K562 (cell line): ENCODE data around the gene HEXIM2. TPM values are rescaled to one million over a fixed set of nuclear protein-coding genes. Genes with fewer than 3 reads are reported as not detected.
A peak's percentile ranks its signal among the peaks of the same experiment; 100 is the strongest.

ENCODE experiments used
- CTCF ChIP-seq, 3 experiments: IDR thresholded peaks in 2 of 3; conservative IDR thresholded peaks in 1 of 3; 2 replicates each; pipeline ENCODE4 v1.5.1; 2011 to 2012; ENCODE audit warnings: low read length in 3 of 3, mild to moderate bottlenecking in 3 of 3, control low read depth in 2 of 3, improper control_type of control experiment in 1 of 3, inconsistent platforms in 1 of 3, low read depth in 1 of 3, mixed read lengths in 1 of 3, moderate library complexity in 1 of 3; ENCODE audit not compliant: insufficient read depth in 2 of 3
- KLF1 ChIP-seq: fragments of 450-650 bp; IDR thresholded peaks from 2 replicates; pipeline ENCODE4 v1.6.1; 2016; ENCODE audit warnings: missing genetic modification characterization, missing compliant biosample characterization
- MAFK ChIP-seq: IDR thresholded peaks from 2 replicates; pipeline ENCODE4 v1.6.1; 2011; ENCODE audit warnings: low read length, improper control_type of control experiment
- PBX2 ChIP-seq, 2 experiments: IDR thresholded peaks in 1 of 2; conservative IDR thresholded peaks in 1 of 2; 2 replicates each; pipeline ENCODE4 v1.6.1; 2016; ENCODE audit warnings: low read depth in 2 of 2, mild to moderate bottlenecking in 1 of 2, missing compliant biosample characterization in 1 of 2, missing genetic modification characterization in 1 of 2, moderate library complexity in 1 of 2
- PML ChIP-seq: IDR thresholded peaks from 2 replicates; pipeline ENCODE4 v1.6.1; 2012; ENCODE audit warnings: low read length, inconsistent platforms
- RBM25 ChIP-seq: fragments of 200-400 bp; formaldehyde crosslinking; IDR thresholded peaks from 2 replicates; pipeline ENCODE4 v1.6.1; 2018; ENCODE audit warnings: low read length, low read depth, moderate library complexity; ENCODE audit not compliant: severe bottlenecking
- SAFB2 ChIP-seq: fragments of 200-400 bp; formaldehyde crosslinking; IDR thresholded peaks from 2 replicates; pipeline ENCODE4 v1.6.1; 2018; ENCODE audit warnings: borderline replicate concordance, low read length, low read depth, moderate library complexity; ENCODE audit not compliant: severe bottlenecking
- SIN3A ChIP-seq, 2 experiments: fragments of 150-350 bp in 1 of 2; IDR thresholded peaks; 2 replicates each; pipeline ENCODE4 v1.6.1; 2011 to 2016; ENCODE audit warnings: borderline replicate concordance in 2 of 2, low read depth in 2 of 2, low read length in 2 of 2, mild to moderate bottlenecking in 2 of 2, moderate library complexity in 2 of 2; ENCODE audit not compliant: control insufficient read depth in 1 of 2
- SNAPC5 ChIP-seq: fragments of 250-450 bp; sonication (Bioruptor Pico); IDR thresholded peaks from 2 replicates; pipeline ENCODE4 v1.8.0; 2021; ENCODE audit warnings: moderate library complexity, mild to moderate bottlenecking, inconsistent platforms
- SNIP1 ChIP-seq: fragments of 450-650 bp; IDR thresholded peaks from 2 replicates; pipeline ENCODE4 v1.7.1; 2017; ENCODE audit warnings: low read depth, mild to moderate bottlenecking
- TARDBP ChIP-seq: fragments of 450-650 bp; IDR thresholded peaks from 2 replicates; pipeline ENCODE4 v1.6.1; 2016
- TBL1XR1 ChIP-seq, 2 experiments: IDR thresholded peaks; 2 replicates each; pipeline ENCODE4 v1.6.1; 2012; ENCODE audit warnings: improper control_type of control experiment in 2 of 2, low read length in 2 of 2, mild to moderate bottlenecking in 1 of 2
- YY1 ChIP-seq, 3 experiments: IDR thresholded peaks; 2 replicates each; pipeline ENCODE4 v1.6.1; 2011; ENCODE audit warnings: low read length in 2 of 3, mild to moderate bottlenecking in 2 of 3, moderate library complexity in 2 of 3, borderline replicate concordance in 1 of 3, control low read depth in 1 of 3, low read depth in 1 of 3; ENCODE audit not compliant: insufficient read depth in 3 of 3, insufficient replicate concordance in 2 of 3, control insufficient read depth in 1 of 3, insufficient read length in 1 of 3; ENCODE audit errors: extremely low read depth in 1 of 3
- ZNF239 ChIP-seq: fragments of 250-450 bp; sonication (Bioruptor Pico); IDR thresholded peaks from 2 replicates; pipeline ENCODE4 v1.4.0; 2020; ENCODE audit warnings: mild to moderate bottlenecking
- ZNF57 ChIP-seq: fragments of 450-650 bp; formaldehyde crosslinking; IDR thresholded peaks from 2 replicates; pipeline ENCODE4 v1.4.0; 2020; ENCODE audit warnings: mild to moderate bottlenecking, moderate library complexity
- polyA plus RNA-seq, 8 experiments: library from polyadenylated mRNA; depleted of rRNA in 4 of 8; stranded (reverse) in 5 of 8; unstranded in 3 of 8; fragments of >200 nt; fragmentation: Nextera tagmentation in 2 of 8; fragmentation: Illumina TruSeq in 1 of 8; extraction: Ambion mirVana in 2 of 8; extraction: Trizol in 1 of 8; gene quantifications; 2 replicates each; pipeline versions ENCODE4 v1.2.1 to v1.2.3, GENCODE V29; 2011 to 2014; ENCODE audit warnings: inconsistent platforms in 1 of 8, missing spikeins in 1 of 8
- total RNA-seq, 7 experiments: library from RNA; depleted of rRNA in 6 of 7; stranded (reverse); fragments of >200 nt in 6 of 7; fragmentation: Illumina TruSeq in 2 of 7; extraction: Trizol in 2 of 7; gene quantifications; 2 replicates each; pipeline versions ENCODE4 v1.2.1 to v1.2.3, GENCODE V29; 2011 to 2021; ENCODE audit warnings: low replicate concordance in 1 of 7
- TF ChIP-seq, protein P1 (sequence below): fragments of 450-650 bp; IDR thresholded peaks from 2 replicates; pipeline ENCODE4 v1.6.1; 2016; ENCODE audit warnings: missing biosample characterization, missing genetic modification characterization
- TF ChIP-seq, protein P2 (sequence below): fragments of 450-650 bp; IDR thresholded peaks from 2 replicates; pipeline ENCODE4 v1.6.1; 2017; ENCODE audit warnings: antibody characterized with exemption

Gene HEXIM2
- total and polyA plus RNA-seq, 9 of the 15 experiments (the other 6 are each of a cell fraction or from before 2014, with no cell fraction given), result 0.69 to 3.4 (median 1.1) TPM; not detected in 2

DNA sequence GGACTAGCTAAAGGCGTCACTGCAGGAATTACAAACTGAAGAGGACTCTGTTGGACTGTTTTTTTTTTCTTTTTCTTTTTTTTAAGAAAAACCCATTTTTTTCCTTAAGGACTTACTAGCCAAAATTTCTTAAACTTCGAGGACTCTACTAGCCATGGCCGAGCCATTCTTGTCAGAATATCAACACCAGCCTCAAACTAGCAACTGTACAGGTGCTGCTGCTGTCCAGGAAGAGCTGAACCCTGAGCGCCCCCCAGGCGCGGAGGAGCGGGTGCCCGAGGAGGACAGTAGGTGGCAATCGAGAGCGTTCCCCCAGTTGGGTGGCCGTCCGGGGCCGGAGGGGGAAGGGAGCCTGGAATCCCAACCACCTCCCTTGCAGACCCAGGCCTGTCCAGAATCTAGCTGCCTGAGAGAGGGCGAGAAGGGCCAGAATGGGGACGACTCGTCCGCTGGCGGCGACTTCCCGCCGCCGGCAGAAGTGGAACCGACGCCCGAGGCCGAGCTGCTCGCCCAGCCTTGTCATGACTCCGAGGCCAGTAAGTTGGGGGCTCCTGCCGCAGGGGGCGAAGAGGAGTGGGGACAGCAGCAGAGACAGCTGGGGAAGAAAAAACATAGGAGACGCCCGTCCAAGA is 12.5 kb upstream of the HEXIM2 start (continued):
- TF ChIP-seq, protein P1, sequence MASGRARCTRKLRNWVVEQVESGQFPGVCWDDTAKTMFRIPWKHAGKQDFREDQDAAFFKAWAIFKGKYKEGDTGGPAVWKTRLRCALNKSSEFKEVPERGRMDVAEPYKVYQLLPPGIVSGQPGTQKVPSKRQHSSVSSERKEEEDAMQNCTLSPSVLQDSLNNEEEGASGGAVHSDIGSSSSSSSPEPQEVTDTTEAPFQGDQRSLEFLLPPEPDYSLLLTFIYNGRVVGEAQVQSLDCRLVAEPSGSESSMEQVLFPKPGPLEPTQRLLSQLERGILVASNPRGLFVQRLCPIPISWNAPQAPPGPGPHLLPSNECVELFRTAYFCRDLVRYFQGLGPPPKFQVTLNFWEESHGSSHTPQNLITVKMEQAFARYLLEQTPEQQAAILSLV (tag), result no peak
- no peak for TF ChIP-seq PML
- TF ChIP-seq ZNF57 (CRISPR knock-in tag), result no peak
- TF ChIP-seq KLF1 (tag), result no peak
- TF ChIP-seq, protein P2, sequence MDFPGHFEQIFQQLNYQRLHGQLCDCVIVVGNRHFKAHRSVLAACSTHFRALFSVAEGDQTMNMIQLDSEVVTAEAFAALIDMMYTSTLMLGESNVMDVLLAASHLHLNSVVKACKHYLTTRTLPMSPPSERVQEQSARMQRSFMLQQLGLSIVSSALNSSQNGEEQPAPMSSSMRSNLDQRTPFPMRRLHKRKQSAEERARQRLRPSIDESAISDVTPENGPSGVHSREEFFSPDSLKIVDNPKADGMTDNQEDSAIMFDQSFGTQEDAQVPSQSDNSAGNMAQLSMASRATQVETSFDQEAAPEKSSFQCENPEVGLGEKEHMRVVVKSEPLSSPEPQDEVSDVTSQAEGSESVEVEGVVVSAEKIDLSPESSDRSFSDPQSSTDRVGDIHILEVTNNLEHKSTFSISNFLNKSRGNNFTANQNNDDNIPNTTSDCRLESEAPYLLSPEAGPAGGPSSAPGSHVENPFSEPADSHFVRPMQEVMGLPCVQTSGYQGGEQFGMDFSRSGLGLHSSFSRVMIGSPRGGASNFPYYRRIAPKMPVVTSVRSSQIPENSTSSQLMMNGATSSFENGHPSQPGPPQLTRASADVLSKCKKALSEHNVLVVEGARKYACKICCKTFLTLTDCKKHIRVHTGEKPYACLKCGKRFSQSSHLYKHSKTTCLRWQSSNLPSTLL, result no peak
- no peak for TF ChIP-seq PBX2 (CRISPR knock-in tag; IDR thresholded peaks at IDR 0.05; ENCODE audit: low read depth)
- no peak for TF ChIP-seq PBX2 (tag; conservative IDR thresholded peaks at IDR 0.05; ENCODE audit: low read depth)
- no peak for TF ChIP-seq SNIP1
- TF ChIP-seq CTCF (IDR thresholded peaks at IDR 0.05 in 2 of 3, conservative IDR thresholded peaks at IDR 0.05 in 1 of 3; ENCODE audit: insufficient read depth in 2 of 3, low read depth in 1 of 3, low read length in 3 of 3), result peak; percentile 93 to 98 (median 98)
- TF ChIP-seq TARDBP, result no peak
- TF ChIP-seq MAFK, result no peak
- TF ChIP-seq ZNF239 (CRISPR knock-in tag), result no peak
- peak in 1 of 2 experiments; percentile 15; a peak in 1 of 4 replicates for TF ChIP-seq TBL1XR1 (IDR thresholded peaks at IDR 0.05; ENCODE audit: low read length in 2 of 2)
- TF ChIP-seq SAFB2, result no peak
- TF ChIP-seq YY1 (IDR thresholded peaks at IDR 0.05; ENCODE audit: borderline replicate concordance in 1 of 3, control insufficient read depth in 1 of 3, extremely low read depth in 1 of 3, insufficient read depth in 3 of 3, insufficient read length in 1 of 3, insufficient replicate concordance in 2 of 3, low read depth in 1 of 3, low read length in 2 of 3), result peak in 2 of 3 experiments; percentile 51 to 64
- TF ChIP-seq RBM25, result no peak
- TF ChIP-seq SIN3A (IDR thresholded peaks at IDR 0.05; ENCODE audit: borderline replicate concordance in 2 of 2, control insufficient read depth in 1 of 2, low read depth in 2 of 2, low read length in 2 of 2), result peak in 1 of 2 experiments; percentile 54; a peak in 1 of 4 replicates
- no peak for TF ChIP-seq SNAPC5 (CRISPR knock-in tag)
